Measurements from ENCODE around the gene FRYL.
"Not testable (repeated sequence)": the region's sequence is repeated elsewhere in the genome, so short reads cannot be mapped to it uniquely, and the experiment has no call there.

The FRYL gene

GRCh38 chr4:48746608-48747362, 33.3 kb downstream of the FRYL start:
- no peak for DNase-seq (ENCODE audit: low read depth)

- not testable (repeated sequence) for DNase-seq (ENCODE audit: low read depth)
These were observed 34.9 kb downstream of the FRYL start for GRCh38 chr4:48745223-48745622.

- no peak for DNase-seq (ENCODE audit: low read depth)
These were observed 37.7 kb downstream of the FRYL start for GRCh38 chr4:48742412-48742811.

GRCh38 chr4:48739560-48740019, 40.5 kb downstream of the FRYL start:
- DNase-seq (ENCODE audit: low read depth) = no peak

- no peak for DNase-seq (ENCODE audit: low read depth)
These were observed 41.2 kb downstream of the FRYL start for GRCh38 chr4:48738856-48739255.

- not testable (repeated sequence) for DNase-seq (ENCODE audit: low read depth)
These were observed 51.1 kb downstream of the FRYL start for GRCh38 chr4:48728906-48729496.

- no peak for DNase-seq (ENCODE audit: low read depth)
These were observed 52.2 kb downstream of the FRYL start for GRCh38 chr4:48727666-48728459.

GRCh38 chr4:48725414-48725813, 54.7 kb downstream of the FRYL start:
- DNase-seq (ENCODE audit: low read depth) = no peak

- DNase-seq (ENCODE audit: low read depth) = no peak
These were observed 57.3 kb downstream of the FRYL start for GRCh38 chr4:48722509-48723446.

GRCh38 chr4:48720459-48720858, 59.6 kb downstream of the FRYL start:
- DNase-seq (ENCODE audit: low read depth) = no peak

GRCh38 chr4:48718818-48719465, 61.1 kb downstream of the FRYL start:
- no peak for DNase-seq (ENCODE audit: low read depth)

GRCh38 chr4:48716285-48716684, 63.8 kb downstream of the FRYL start:
- DNase-seq (ENCODE audit: low read depth) = not testable (repeated sequence)

- no peak for DNase-seq (ENCODE audit: low read depth)
These were observed 69.5 kb downstream of the FRYL start for GRCh38 chr4:48710446-48711209.

- DNase-seq (ENCODE audit: low read depth) = no peak
These were observed 70.2 kb downstream of the FRYL start for GRCh38 chr4:48709901-48710300.

- no peak for DNase-seq (ENCODE audit: low read depth)
These were observed 71.5 kb downstream of the FRYL start for GRCh38 chr4:48708610-48709009.

GRCh38 chr4:48706736-48707135, 73.3 kb downstream of the FRYL start:
- no peak for DNase-seq (ENCODE audit: low read depth)

GRCh38 chr4:48705609-48706008, 74.5 kb downstream of the FRYL start:
- no peak for DNase-seq (ENCODE audit: low read depth)

- no peak for DNase-seq (ENCODE audit: low read depth)
These were observed 75.8 kb downstream of the FRYL start for GRCh38 chr4:48704091-48704802.

GRCh38 chr4:48699475-48699874, 80.6 kb downstream of the FRYL start:
- no peak for DNase-seq (ENCODE audit: low read depth)

All from stromal cell of bone marrow (primary cell).